ENCODE results near the gene PCSK6.
A peak's percentile ranks its signal among the peaks of the same experiment; 100 is the strongest.

Gene PCSK6

DNA sequence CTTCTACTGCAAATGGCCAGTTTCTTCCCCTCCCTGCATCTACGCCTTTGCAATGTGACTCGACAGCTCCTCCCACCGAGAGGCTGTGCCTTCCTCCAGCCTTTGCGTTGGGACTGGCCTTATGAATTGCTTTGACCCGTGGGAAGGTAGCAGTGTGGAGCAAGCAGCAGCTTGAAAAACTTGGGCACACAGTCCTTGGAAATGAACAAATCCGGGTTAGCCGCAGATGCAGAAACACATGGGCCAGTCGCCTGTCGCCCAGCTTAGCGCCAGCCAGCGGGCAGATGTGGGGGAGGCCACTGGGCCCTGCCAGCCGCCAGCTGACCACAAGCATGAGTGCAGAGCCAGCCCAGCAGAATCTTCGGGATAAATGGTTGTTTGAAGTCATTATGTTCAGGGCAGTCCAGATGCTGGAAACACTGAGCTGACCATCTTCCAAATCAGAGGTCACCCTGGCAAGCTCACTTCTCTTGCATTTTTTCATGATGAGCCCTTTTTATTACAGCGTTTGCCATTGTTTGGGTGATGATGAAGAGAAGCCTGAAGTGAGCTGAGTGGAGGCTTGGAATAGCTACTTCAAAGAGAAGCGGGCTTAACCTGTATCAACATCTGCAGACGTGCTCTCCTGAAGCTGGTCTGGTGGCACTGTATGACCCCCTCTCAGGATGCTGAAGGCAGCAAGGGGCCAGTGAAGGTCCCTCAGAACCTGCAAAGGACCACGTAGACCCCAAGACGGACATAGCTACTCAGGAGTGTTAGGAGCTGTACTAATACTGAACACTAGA, 222.0 kb downstream of the PCSK6 start:
- DNase-seq: no peak

DNA sequence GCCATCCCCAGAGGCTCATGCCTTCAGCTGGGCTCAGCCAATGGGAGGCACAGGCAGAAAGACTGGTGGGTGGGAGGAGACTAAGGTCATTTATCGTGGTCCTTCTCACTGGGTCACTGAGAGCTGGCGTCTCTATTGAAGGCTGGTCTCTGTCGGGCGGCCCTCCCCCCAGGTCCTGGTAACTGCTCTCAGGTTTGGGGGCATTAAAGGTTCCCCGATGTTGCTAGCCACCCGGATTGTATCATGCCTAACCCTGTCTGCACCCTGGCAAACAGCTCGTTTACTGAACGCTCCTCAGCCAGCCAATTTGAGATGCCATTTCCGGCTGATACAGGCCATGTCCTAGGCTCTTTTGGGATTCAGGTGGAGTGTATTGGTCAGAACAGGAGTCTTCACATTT, 222.7 kb downstream of the PCSK6 start:
- no peak for DNase-seq

DNA sequence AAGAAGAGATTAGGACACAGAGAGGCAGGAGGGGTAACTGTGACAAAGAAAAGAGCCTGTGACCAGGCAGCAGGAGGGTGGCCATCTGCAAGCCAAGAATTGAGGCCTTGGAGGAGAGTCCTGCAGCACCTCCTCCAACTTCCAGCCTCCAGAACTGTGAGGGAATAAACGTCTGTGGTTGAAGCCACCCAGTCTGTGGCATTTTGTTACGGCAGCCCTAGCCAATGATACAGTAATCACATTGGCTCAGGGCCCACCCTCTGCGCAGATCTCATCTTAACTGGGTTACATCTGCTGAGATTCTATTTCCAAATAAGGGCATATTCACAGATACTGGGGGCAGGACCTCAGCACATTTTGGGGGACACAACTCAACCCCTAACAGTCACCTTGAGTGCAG, 223.5 kb downstream of the PCSK6 start:
- no peak for DNase-seq

DNA sequence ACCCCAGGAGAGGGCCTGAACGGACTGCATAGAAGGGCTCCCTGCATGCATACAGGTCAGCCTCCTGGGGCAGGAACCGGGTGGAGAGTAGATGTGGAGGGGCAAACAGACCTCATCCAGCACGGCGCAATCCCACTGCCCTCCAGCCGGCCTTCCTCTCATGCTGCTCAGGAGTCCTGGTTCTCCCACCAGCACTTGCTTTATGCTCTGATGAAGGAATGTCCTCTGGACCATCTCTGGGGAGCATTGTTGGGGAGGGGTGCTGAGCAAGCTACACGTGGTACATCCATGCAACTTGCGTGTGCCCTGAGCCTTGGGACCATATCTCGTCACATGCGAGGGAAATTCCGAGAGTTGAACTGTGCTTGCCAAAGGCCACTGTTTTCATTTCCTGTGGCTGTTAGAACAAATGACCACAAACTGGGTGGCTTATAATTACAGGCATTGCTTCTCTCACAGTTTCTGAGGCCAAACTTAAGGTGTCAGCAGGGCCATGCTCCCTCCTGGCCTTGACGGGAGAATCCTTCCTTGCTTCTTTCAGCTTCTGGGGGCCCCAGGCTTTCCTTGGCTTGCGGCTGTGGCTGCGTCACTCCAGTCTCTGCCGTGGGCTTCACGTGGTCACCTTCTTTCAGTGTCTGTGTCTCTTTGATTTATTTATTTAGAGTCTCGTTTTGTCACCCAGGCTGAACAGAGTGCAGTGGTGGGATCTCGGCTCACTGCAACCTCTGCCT, 224.4 kb downstream of the PCSK6 start:
- no peak for DNase-seq

DNA sequence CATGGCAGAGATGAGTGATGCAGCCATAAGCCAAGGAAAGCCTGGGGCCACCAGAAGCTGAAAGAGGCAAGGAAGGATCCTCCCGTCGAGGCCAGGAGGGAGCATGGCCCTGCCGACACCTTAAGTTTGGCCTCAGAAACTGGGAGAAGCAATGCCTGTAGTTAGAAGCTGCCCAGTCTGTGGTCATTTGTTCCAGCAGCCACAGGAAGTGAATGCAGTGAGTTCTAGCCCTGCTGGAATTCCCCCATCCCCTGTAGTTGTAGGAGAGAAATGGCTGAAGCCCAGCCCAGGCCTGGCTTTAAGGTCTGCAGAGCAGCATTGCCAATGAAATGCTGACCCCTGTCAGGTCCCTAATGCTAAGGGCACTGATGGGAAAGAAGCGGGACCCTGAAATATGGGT, 225.5 kb downstream of the PCSK6 start:
- no peak for DNase-seq

- no peak for DNase-seq
Observed at GRCh38 chr15:101262551-101262950, 227.0 kb downstream of the PCSK6 start.

GRCh38 chr15:101258238-101259144, 231.0 kb downstream of the PCSK6 start:
- peak in 4 of 6 experiments; percentile 24 to 72 (median 42) for DNase-seq

GRCh38 chr15:101256757-101257156, 232.8 kb downstream of the PCSK6 start:
- DNase-seq: no peak

- DNase-seq: no peak
Observed at GRCh38 chr15:101255615-101256241, 233.8 kb downstream of the PCSK6 start.

- DNase-seq: no peak
Observed at GRCh38 chr15:101255051-101255395, 234.5 kb downstream of the PCSK6 start.

DNA sequence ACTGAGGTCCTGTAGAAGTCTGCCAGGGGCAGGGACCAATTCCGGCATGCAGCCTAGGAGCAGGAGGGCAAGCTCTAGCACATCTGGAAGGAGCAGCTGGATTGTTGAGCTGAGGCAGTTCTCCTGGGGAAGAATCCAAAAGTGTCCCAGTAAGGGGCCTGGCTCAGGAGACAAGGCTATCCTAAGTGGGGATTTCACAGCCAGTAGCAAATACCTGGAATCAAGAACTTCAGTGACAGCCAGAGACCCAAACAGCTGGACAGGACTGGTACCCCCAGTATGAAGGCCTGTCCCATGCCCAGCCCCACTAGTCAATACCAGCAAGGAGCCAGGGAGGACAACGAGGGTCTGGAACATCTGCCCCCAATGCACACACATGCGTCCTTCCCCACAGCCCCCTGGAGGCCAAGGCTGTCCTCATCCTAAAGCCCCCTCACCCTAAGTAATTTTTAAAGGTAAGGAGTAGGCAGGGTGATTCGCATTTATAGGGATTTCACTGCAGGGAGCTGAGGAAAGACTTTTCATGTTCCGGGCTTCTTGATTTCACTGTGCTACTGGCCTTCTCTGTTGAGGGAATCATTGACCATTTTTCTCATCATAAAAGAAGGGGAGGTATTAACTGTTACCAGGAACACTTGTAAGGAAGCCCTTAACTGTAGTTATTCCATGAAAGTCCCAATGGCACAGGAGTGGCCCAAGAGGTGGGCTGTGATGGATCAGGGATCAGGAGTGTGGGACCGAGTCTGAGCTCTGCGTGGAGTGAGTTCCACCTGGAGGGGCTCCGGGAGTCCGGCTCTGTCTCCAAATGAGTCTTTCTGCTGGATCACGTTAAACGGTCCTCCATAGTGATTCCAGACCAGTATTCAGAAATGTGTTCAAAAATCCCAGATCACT, 235.1 kb downstream of the PCSK6 start:
- DNase-seq: no peak
